Measurements from ENCODE around the gene CAMK2N2. TPM values are rescaled to one million over a fixed set of nuclear protein-coding genes. Genes with fewer than 3 reads are reported as not detected.

The CAMK2N2 gene
- total RNA-seq, 1 donor from 2014 or later, result 2.6 TPM

DNA sequence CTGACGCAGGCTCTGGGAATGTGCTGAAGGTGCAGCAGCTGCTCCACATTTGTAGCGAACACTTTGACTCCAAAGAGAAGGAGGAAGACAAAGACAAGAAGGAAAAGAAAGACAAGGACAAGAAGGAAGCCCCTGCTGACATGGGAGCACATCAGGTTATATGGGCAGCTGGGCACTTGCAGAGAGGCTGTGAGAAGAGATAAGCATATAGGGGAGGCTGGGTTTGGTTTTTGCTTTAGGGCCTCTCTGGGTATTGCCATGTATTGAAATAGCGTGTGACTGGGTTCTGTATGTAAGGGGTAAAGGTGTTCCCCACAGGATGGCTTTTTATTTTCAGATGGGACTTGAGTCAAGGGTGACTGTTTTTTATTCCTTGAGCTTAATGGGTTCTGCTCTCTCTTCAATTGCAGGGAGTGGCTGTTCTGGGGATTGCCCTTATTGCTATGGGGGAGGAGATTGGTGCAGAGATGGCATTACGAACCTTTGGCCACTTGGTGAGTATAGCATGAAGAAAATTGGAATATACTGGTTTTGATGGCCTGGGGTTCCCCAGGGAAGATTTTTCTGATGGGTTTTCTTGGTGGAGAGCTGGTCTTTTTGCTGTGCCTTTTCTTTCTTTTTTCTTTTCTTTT, 45.1 kb upstream of the CAMK2N2 start:
- TF ChIP-seq, protein P1, sequence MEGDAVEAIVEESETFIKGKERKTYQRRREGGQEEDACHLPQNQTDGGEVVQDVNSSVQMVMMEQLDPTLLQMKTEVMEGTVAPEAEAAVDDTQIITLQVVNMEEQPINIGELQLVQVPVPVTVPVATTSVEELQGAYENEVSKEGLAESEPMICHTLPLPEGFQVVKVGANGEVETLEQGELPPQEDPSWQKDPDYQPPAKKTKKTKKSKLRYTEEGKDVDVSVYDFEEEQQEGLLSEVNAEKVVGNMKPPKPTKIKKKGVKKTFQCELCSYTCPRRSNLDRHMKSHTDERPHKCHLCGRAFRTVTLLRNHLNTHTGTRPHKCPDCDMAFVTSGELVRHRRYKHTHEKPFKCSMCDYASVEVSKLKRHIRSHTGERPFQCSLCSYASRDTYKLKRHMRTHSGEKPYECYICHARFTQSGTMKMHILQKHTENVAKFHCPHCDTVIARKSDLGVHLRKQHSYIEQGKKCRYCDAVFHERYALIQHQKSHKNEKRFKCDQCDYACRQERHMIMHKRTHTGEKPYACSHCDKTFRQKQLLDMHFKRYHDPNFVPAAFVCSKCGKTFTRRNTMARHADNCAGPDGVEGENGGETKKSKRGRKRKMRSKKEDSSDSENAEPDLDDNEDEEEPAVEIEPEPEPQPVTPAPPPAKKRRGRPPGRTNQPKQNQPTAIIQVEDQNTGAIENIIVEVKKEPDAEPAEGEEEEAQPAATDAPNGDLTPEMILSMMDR (IDR thresholded peaks at IDR 0.05; ENCODE audit: insufficient read depth, low read depth, low read length), result no peak
- no peak for TF ChIP-seq EZH2 (IDR thresholded peaks at IDR 0.05; ENCODE audit: insufficient read depth, low read length)
- H3K9me3 ChIP-seq (ENCODE audit: insufficient read depth, low read depth, low read length), result no peaks in the 10 kb centered on the region
- no peak for DNase-seq (ENCODE audit: low read depth)
- no peak overlapping the region for H3K9ac ChIP-seq (ENCODE audit: low read length)
- peaks cover 18% of the 10 kb centered on the region for H3K4me1 Mint-ChIP-seq (ENCODE audit: low read depth, unreplicated experiment)
- no peaks in the 10 kb centered on the region for H3K9me3 Mint-ChIP-seq (ENCODE audit: unreplicated experiment)
- H3K4me3 ChIP-seq (ENCODE audit: insufficient read depth, low read depth, low read length), result no peak overlapping the region
- H3K79me2 ChIP-seq (ENCODE audit: insufficient read depth, low read length), result peaks cover 51% of the 10 kb centered on the region
- no peaks in the 10 kb centered on the region for H3K27me3 Mint-ChIP-seq (ENCODE audit: low read depth, unreplicated experiment)
- H3K4me2 ChIP-seq (ENCODE audit: low read length), result no peak overlapping the region
- H4K20me1 ChIP-seq (ENCODE audit: insufficient read depth, low read length), result peaks cover 77% of the 10 kb centered on the region
- H3K27me3 ChIP-seq (ENCODE audit: insufficient read depth, low read length), result no peaks in the 10 kb centered on the region
- no peak overlapping the region for H3K4me3 Mint-ChIP-seq (ENCODE audit: unreplicated experiment)
- peaks cover 77% of the 10 kb centered on the region for H3K36me3 ChIP-seq (ENCODE audit: insufficient read depth, low read length)
- H3K27ac Mint-ChIP-seq (ENCODE audit: unreplicated experiment), result peak overlapping the region; percentile 63
- H3K4me1 ChIP-seq (ENCODE audit: insufficient read depth, low read length), result peaks cover 5% of the 10 kb centered on the region
- peaks cover 67% of the 10 kb centered on the region for H3K36me3 Mint-ChIP-seq (ENCODE audit: low read depth, unreplicated experiment)
- H3K27ac ChIP-seq (ENCODE audit: low read depth, low read length), result no peak overlapping the region
- H2AFZ ChIP-seq (ENCODE audit: low read depth, low read length), result no peak overlapping the region
- no peak for FAIRE-seq

DNA sequence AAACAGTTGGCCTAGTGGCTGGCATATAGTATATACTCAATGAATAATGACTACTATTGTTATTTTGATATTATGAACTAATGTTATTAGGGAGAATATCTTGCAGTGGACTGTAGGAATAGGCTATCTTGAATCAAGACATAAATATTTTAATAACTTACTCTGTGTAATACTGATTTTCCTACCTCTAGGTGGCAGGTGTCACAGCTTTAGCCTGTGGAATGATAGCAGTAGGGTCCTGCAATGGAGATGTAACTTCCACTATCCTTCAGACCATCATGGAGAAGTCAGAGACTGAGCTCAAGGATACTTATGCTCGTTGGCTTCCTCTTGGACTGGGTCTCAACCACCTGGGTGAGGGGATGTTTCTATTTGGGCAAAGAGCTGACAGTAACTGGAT, 44.2 kb upstream of the CAMK2N2 start:
- Mint-ChIP-seq H3K4me1 (ENCODE audit: low read depth, unreplicated experiment) (peaks cover 23% of the 10 kb centered on the region), H3K27ac (ENCODE audit: unreplicated experiment) (no peak overlapping the region), H3K4me3 (ENCODE audit: unreplicated experiment) (no peak overlapping the region), H3K36me3 (ENCODE audit: low read depth, unreplicated experiment) (peaks cover 69% of the 10 kb centered on the region), H3K9me3 (ENCODE audit: unreplicated experiment) (no peaks in the 10 kb centered on the region), H3K27me3 (ENCODE audit: low read depth, unreplicated experiment) (no peaks in the 10 kb centered on the region)
- Histone ChIP-seq H3K9me3 (ENCODE audit: insufficient read depth, low read depth, low read length) (no peaks in the 10 kb centered on the region), H3K9ac (ENCODE audit: low read length) (no peak overlapping the region), H3K4me2 (ENCODE audit: low read length) (no peak overlapping the region), H2AFZ (ENCODE audit: low read depth, low read length) (no peak overlapping the region), H3K27me3 (ENCODE audit: insufficient read depth, low read length) (no peaks in the 10 kb centered on the region), H3K27ac (ENCODE audit: low read depth, low read length) (no peak overlapping the region), H3K79me2 (ENCODE audit: insufficient read depth, low read length) (peaks cover 59% of the 10 kb centered on the region), H3K4me1 (ENCODE audit: insufficient read depth, low read length) (peaks cover 13% of the 10 kb centered on the region), H4K20me1 (ENCODE audit: insufficient read depth, low read length) (peaks cover 84% of the 10 kb centered on the region), H3K4me3 (ENCODE audit: insufficient read depth, low read depth, low read length) (no peak overlapping the region), H3K36me3 (ENCODE audit: insufficient read depth, low read length) (peaks cover 84% of the 10 kb centered on the region)
- TF ChIP-seq, protein P1 (IDR thresholded peaks at IDR 0.05; ENCODE audit: insufficient read depth, low read depth, low read length), result peak; percentile 39
- TF ChIP-seq EZH2 (IDR thresholded peaks at IDR 0.05; ENCODE audit: insufficient read depth, low read length), result no peak
- no peak for DNase-seq (ENCODE audit: low read depth)
- no peak for FAIRE-seq

DNA sequence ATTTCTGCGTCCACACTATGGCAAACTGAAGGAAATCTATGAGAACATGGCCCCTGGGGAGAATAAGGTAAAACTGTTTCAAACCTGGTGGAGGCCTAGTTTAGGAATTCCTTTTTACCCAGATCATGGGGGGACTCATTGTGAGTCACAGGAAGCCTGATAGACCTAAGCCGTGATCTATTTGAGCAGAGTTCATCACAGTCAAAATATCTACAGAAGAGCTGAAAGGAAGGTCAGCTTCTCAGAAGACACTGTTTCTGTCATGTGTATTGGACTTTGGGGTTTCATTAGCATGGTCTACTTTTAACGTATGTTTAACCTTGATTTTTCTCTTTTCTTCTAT, 39.0 kb upstream of the CAMK2N2 start:
- Histone ChIP-seq H2AFZ (ENCODE audit: low read depth, low read length) (no peak overlapping the region), H3K36me3 (ENCODE audit: insufficient read depth, low read length) (peaks cover 46% of the 10 kb centered on the region), H3K4me1 (ENCODE audit: insufficient read depth, low read length) (peaks cover 18% of the 10 kb centered on the region), H3K27ac (ENCODE audit: low read depth, low read length) (peak overlapping the region; percentile 86), H3K9me3 (ENCODE audit: insufficient read depth, low read depth, low read length) (no peaks in the 10 kb centered on the region), H4K20me1 (ENCODE audit: insufficient read depth, low read length) (peaks cover 59% of the 10 kb centered on the region), H3K9ac (ENCODE audit: low read length) (peak overlapping the region; percentile 97), H3K4me3 (ENCODE audit: insufficient read depth, low read depth, low read length) (peak overlapping the region; percentile 92), H3K4me2 (ENCODE audit: low read length) (peak overlapping the region; percentile 84), H3K79me2 (ENCODE audit: insufficient read depth, low read length) (peaks cover 62% of the 10 kb centered on the region), H3K27me3 (ENCODE audit: insufficient read depth, low read length) (peaks cover 2% of the 10 kb centered on the region)
- Mint-ChIP-seq H3K27ac (ENCODE audit: unreplicated experiment) (peak overlapping the region; percentile 86), H3K27me3 (ENCODE audit: low read depth, unreplicated experiment) (peaks cover 6% of the 10 kb centered on the region), H3K4me3 (ENCODE audit: unreplicated experiment) (peak overlapping the region; percentile 95), H3K9me3 (ENCODE audit: unreplicated experiment) (no peaks in the 10 kb centered on the region), H3K4me1 (ENCODE audit: low read depth, unreplicated experiment) (peaks cover 23% of the 10 kb centered on the region), H3K36me3 (ENCODE audit: low read depth, unreplicated experiment) (peaks cover 33% of the 10 kb centered on the region)
- FAIRE-seq (peak; percentile 43), DNase-seq (ENCODE audit: low read depth) (peak; percentile 56)
- no peak for TF ChIP-seq EZH2 (IDR thresholded peaks at IDR 0.05; ENCODE audit: insufficient read depth, low read length)
- TF ChIP-seq, protein P1 (IDR thresholded peaks at IDR 0.05; ENCODE audit: insufficient read depth, low read depth, low read length), result no peak

All from astrocyte (in vitro differentiated cells and primary cell).